KG1 (cell line): Measurements from ENCODE around the gene DES.

ENCODE experiments used
- DNase-seq: peaks from one replicate; lab custom pipeline; 2025; lab: John Stamatoyannopoulos, UW

The DES gene

DNA sequence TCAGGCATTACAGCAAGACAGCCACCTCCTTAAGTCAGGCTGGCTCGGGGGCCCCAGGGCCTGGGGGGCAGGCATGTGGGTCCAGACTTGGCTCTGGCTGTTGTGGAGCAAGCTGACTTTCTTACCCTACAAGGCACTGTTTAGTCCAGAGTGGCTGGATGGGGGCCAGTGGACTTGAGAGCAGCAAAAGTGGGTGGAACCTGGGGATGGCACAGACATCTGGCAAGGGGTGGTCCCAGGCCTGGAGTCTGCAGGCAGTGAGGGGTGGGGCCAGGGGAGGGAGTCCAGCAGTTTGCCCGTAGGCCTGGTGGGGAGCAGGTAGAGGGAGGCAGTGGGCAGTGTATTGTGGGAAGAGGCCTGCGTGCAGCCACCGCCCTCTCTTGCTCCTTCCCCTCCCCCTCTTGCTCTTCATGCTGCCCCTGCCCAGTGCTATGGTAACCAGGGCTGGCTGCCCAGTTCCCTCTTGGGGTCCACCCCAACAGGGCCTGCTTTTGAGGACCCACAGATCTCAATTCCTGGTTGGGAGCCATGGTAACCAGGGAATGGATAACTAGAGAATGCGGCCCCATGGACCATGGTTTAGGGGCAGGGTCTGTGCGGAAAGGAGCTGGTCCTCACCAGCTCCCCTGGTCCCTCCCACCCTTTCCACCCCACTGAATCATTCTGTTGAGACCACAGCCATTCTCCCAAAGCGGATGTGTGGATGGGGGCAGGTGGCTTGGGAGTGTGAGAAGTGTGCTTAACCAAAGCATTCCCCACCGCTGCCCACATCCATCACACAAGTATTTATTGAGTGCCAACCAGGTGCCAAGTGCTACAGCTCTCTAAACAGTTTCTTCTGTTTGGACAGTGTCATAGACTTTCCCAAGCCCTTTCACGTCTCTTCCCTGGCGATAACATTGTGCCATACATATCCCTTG, 35.8 kb downstream of the DES start:
- no peak for DNase-seq

GRCh38 chr2:219455581-219455980, 37.4 kb downstream of the DES start:
- DNase-seq: no peak

GRCh38 chr2:219457784-219458369, 39.7 kb downstream of the DES start:
- DNase-seq: no peak

DNA sequence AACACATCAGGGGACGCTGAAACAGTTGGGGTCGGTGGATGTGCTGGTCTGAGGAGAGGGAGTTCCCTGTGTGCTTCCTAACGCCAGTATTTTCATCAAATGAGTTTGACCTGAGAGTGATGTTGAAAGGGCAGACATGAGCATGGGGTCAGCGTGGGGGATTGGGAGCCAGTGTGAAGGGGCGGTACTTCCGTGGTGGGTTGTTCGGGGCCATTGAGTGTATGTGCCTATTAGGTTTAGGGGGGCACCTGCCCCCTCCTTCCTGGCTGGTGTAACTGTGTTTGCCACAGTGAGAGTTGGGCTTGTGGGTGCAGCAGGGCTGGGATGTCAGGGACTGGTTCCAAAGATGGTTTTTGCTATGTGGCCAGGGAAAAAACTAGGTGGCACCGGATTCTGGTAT, 40.8 kb downstream of the DES start:
- no peak for DNase-seq

DNA sequence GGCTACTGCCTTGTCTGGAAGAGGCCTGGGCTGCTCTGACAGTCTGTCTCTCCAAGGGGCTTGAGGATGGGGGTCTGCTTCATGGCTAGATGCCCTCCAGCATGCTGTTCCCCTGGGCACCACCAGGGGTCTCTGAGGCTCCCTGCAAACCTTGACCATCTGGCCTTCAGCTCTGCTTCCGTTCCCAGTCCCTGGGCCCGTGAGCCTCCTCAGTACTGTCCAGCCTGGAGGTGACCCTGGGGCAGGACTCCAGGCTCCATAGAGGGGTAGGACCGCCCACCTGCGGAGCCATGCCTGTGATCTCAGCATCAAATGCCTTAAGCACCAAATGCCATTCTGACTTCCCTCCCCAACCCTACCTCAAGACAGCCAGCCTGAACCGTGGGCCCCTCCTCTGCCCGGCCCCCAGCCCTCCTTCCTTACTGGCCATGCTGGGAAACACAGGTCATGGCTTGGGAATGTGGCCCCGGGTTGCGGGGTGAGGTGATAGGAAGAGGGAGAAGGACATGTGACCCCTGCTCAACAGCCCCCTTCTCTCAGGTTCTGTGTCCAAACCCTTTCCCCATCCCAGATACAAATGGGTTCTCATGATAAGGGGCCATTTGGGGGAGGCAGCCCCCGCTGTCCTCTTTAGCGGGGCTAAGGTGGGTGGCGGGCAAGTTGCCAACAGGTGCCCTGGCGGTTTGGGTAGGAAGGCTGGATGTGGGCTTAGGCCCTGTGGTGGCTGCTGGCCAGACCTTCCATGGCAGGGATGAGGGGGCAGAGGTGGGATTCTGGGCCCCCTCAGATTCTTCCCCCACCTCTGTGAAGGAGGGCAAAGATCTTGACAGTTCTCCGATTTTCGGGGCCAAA, 41.5 kb downstream of the DES start:
- no peak for DNase-seq

DNA sequence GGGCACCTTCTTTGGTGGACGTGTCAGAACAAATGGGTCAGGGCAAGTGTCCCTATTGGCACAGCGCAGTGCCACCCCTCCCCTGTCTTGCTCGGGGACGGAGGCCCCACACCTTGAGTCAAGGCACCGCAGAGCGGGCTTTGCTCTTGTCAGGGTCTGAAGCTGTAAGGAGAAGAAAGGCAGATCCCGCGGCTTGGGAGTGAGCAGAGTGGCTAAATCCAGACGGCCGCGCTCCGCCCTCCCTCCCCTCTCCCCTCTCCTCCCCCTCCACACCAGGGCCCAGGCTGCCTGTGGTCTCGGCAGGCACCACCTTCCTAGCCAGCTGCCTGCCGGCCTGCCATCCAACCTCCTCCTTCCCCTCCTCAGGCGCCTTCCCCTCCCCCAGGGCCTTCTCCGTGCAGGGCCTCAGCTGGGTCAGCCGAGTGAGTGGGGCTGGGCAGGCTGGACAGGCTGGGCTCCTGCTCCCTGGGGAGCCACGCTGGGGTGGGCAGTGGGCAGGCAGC, 42.3 kb downstream of the DES start:
- DNase-seq: no peak

DNA sequence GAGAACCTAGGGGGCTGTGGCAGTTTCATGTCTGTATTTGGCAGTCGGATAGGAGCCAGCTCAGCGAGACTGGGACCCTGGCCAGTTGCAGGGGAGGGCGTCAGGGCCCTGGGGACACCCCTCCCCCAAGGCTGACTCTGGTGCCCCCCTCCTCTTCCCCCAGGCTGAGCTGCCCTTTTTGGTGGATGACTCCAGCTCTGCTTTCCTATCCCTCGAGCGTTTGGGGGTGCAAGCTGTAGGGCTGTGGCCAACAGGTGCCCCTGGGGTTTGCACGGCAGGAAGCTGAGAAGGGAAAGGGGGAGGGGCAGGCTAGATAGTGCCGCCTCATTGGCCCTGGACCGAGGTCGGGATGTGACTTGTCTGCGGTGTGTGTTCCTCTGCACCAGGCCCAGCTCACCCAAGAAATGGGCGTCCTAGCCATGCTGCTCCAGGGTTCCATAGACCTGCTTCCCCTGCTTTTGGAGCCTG, 42.9 kb downstream of the DES start:
- no peak for DNase-seq

DNA sequence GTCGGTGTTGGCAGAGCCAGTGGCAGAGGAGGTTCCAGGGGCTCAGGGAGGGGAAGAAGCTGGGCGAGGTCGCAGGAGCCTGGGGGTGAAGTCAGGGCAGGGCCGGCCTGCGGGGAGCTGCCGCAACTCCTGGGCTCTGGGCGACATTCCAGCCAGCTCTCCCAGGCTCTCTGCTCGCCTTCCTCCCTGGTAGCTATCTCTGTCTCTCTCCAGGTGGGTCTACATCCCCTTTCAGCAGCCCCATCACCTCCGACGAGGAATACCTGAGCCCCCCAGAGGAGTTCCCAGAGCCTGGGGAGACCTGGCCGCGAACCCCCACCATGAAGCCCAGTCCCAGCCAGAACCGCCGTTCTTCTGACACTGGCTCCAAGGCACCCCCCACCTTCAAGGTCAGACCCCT, 43.5 kb downstream of the DES start:
- no peak for DNase-seq

- no peak for DNase-seq
Observed at GRCh38 chr2:219462349-219462748, 44.2 kb downstream of the DES start.

- no peak for DNase-seq
Observed at GRCh38 chr2:219464286-219465032, 46.3 kb downstream of the DES start.

GRCh38 chr2:219465659-219466561, 47.7 kb downstream of the DES start:
- DNase-seq: no peak

DNA sequence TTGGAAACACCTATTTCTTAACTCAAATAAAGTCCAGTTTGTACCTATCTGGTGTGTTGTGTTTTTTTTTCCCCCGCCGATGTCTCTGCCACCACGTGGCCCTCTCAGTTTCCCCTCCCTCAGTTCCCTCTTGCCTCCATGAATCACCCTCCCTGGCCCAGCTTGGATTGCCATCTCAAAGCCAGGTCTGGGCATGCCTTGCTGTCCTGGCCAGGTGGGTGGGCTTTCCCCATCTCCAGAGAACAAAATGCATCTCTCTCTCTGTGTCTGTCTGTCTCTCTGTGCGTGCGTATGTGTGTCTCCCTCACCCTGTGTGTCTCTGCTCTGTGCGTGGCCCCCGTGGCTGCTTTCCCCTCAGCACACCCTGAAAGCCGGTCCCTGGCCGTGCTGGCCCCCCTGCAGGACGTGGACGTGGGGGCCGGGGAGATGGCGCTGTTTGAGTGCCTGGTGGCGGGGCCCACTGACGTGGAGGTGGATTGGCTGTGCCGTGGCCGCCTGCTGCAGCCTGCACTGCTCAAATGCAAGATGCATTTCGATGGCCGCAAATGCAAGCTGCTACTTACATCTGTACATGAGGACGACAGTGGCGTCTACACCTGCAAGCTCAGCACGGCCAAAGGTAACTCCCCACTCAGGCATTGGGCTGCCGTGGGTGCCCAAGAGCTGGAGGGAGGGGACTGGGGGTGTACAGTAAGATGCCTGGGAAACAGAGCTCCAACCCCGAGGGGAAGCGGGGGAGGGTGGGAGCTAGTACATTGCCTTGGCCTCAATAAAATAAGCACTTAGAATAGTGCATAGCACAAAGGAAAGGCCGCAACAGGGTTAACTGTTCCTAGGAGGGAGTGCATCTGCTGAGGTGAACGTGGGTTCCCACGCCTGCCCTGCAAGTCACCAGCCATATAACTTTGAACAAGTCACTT, 48.9 kb downstream of the DES start:
- DNase-seq: no peak

- no peak for DNase-seq
Observed at GRCh38 chr2:219467736-219468075, 49.5 kb downstream of the DES start.

DNA sequence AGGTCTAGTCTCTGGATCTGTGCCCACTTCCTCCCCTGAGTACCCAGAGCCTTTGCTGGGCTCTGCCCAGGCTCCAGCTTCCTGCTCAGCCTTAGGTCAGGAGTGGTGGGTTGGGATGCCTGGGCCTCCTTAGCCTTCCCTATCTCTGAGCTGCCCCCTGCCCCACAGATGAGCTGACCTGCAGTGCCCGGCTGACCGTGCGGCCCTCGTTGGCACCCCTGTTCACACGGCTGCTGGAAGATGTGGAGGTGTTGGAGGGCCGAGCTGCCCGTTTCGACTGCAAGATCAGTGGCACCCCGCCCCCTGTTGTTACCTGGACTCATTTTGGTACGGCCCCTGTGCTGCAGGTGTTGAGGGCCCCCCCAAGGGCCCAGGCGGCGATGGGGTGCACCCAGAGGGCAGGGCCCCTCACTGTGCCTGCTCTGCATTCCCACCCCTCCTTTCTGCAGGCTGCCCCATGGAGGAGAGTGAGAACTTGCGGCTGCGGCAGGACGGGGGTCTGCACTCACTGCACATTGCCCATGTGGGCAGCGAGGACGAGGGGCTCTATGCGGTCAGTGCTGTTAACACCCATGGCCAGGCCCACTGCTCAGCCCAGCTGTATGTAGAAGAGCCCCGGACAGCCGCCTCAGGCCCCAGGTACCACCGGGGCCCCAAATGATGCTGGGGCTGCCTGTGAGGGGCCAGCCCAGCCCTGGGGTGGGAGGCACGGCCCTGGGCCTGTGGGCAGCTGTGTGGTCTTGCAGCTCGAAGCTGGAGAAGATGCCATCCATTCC, 50.4 kb downstream of the DES start:
- DNase-seq: no peak

DNA sequence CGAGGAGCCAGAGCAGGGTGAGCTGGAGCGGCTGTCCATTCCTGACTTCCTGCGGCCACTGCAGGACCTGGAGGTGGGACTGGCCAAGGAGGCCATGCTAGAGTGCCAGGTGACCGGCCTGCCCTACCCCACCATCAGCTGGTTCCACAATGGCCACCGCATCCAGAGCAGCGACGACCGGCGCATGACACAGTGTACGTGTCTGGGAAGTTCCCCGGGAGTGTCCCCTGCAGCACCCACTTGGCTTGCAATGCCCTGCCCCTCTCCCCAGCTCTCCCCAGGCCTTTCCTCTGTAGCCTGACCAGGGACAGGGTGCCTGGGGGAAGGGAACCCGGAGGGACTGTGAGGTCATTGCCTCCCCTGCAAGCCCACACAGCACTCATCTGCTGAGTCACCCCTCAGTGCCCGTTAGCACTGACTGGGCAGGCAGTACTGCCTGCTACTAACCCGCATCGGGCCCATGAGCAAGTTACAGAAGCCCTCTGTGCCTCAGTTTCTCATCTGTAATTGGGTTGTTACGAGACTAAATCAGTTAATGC, 51.1 kb downstream of the DES start:
- no peak for DNase-seq

DNA sequence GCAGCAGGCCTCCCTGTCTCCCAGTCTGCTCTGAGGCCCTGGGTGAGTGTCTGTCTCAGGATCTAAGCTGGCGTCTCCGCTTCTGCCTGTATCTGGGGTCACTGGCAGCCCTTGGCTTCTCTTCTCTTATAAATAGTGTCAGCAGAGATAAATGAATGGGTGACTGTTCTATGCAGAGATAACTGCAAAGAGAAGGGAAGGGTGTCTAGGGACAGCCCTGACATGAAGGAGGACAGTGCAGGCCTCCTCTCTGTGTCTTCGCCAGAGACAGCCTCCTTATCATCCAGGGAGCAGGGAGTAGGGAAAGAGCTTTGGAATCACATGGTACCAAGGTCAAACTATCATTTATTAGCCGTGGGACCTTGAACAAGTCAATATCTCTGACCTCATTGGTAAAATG, 52.3 kb downstream of the DES start:
- no peak for DNase-seq

DNA sequence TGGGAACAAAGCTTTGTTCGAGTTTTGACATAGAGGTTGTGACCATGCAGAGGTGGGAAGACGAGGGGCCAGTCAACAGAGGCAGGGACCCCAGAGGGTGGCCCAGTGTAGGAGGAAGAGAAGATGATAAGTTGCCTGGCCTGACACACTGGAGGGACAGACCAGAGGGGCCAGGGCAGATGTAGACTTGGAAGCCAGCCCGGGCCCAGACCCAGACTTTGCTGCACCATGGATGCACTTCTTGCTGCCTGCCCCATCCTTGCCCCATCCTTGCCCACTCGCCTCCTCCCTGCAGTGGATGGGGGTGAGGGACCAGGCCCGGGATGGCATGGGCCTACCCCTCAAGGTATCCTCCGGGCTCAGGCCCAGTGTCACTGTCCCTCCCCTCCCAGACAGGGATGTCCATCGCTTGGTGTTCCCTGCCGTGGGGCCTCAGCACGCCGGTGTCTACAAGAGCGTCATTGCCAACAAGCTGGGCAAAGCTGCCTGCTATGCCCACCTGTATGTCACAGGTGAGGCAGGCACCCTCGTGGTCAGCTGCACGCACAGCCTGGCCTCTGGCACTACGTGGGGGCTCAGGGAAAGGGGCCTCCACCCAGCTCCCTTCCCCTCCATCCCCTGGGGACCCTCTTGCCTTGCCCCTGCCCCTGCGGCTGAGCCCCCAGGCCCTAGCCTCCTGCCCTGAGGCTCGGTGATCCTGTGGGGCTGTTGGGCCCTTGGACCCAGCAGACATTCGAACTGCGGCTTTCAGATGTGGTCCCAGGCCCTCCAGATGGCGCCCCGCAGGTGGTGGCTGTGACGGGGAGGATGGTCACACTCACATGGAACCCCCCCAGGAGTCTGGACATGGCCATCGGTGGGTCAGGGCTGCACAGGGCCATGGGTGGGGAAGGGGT, 53.5 kb downstream of the DES start:
- DNase-seq: no peak
